D721Med (cell line): Measurements from ENCODE around the gene CAMKV.

ENCODE experiments used
- DNase-seq: peaks from one replicate; pipeline ENCODE4 v3.0.0; 2011; ENCODE audit warnings: low spot score; ENCODE audit not compliant: insufficient read length
- FAIRE-seq: peaks from 2 replicates; lab custom pipeline; 2011; peaks lifted over from hg19 to GRCh38; lab: Jason Lieb, UNC
- TF ChIP-seq, protein P1 (sequence below): IDR thresholded peaks from 2 replicates; pipeline ENCODE4 v1.5.1; 2012; ENCODE audit warnings: mild to moderate bottlenecking, control low read depth; ENCODE audit not compliant: insufficient read depth; ENCODE audit errors: missing control alignments

CAMKV gene

DNA sequence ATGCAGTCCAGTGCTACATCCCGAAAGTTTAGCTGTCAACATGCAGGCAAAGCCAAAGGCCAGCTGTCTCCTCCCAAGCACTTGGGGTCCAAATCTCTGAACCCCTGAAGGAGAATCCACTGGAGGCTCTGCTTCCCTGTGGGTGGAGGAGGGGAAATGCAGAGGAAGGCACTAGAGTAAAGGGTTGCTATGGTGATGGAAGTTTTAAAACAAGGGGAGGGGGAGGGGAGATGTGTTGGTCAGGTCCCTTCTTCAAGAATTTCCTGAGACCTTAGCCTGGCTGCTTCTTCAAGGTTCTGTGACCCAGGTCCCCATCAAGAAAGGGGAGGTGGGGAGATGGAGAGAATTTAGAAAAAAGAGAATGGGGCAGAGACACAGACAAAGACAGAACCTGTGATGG is 2.3 kb downstream of the CAMKV start:
- DNase-seq (no peak), FAIRE-seq (no peak)
- TF ChIP-seq, protein P1, sequence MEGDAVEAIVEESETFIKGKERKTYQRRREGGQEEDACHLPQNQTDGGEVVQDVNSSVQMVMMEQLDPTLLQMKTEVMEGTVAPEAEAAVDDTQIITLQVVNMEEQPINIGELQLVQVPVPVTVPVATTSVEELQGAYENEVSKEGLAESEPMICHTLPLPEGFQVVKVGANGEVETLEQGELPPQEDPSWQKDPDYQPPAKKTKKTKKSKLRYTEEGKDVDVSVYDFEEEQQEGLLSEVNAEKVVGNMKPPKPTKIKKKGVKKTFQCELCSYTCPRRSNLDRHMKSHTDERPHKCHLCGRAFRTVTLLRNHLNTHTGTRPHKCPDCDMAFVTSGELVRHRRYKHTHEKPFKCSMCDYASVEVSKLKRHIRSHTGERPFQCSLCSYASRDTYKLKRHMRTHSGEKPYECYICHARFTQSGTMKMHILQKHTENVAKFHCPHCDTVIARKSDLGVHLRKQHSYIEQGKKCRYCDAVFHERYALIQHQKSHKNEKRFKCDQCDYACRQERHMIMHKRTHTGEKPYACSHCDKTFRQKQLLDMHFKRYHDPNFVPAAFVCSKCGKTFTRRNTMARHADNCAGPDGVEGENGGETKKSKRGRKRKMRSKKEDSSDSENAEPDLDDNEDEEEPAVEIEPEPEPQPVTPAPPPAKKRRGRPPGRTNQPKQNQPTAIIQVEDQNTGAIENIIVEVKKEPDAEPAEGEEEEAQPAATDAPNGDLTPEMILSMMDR, result no peak

DNA sequence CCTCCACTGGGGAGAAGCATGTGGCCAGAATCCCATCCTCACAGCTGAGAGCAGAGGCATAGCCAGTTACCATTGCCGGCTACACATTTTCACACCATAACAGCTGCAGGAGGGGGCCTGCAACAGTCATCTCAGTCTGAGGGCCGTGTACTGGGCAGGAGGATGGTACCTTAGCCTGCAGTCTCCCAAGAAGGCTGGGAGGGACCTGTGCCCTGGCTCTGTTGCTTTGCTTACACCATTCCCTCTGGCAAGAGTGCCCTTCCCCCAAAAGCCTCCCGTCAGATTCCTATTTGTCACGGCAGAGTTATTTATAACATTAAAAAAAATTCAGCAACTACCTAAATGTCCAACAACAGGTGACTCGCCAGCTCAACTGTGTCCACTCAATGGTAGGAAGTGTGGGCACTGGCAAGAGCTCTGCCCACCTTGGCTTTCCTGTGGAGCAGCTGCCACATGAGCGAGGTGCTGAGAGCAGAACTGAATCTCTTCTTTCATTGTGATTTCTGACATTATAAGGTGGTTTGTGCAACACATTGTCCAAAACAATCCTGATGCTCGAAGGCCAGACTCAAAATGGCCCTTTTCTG is 4.4 kb downstream of the CAMKV start:
- TF ChIP-seq, protein P1, result no peak
- DNase-seq (no peak), FAIRE-seq (no peak)

DNA sequence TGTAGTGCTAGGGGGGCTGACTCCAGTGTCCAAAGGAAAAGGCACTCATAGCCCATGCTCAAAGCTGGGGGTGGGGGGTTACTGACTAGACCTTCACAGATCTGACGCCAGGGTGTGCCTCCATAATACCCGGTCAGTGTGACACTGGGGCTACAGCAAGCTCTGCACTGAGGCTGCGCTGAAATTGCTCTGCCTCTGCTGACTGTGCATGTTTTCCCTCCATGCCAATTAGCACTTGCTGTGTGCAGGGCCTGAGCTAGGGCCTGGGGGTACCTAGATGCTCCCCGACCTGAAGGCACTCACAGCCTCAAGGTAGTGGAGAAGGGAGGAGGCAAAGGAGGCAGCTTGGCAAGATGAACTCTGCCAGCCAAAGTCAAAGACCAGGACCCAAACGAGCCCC is 5.2 kb downstream of the CAMKV start:
- TF ChIP-seq, protein P1, result no peak
- FAIRE-seq (no peak), DNase-seq (no peak)

DNA sequence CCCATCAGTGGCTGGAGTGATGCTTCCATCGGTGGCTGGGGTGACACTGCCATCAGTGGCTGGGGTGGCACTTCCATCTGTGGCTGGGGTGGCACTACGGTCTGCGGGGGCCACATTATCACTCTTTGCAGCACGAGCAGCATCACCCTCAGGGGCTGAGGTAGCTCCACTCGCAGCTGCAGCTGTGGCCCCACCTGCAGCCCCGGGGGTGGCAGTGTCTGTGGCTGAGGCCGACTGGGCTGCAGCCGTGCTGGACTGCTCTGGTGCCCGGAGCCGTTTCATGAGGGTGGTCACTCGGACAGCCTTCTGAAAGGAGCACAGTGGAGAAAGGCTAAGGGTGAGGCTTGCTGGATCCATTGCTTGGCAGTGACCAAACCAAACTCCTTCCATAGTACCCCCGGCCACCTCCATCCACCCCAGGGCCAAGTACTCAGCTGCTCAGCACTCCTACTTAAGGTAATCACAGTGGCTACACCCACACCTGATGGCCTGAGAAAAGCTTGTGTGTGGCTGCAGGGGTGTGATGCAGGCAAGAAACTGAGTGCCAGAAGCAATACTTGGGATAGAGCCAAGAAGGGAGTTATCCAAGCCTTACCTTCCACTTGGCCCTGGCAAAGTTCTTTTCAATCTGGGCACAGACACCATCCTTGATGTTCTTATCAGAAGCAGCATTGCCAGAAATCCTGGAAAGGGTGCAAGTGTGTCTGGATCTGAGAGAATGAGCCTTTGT is 10.0 kb downstream of the CAMKV start:
- TF ChIP-seq, protein P1, result no peak
- FAIRE-seq (no peak), DNase-seq (no peak)

DNA sequence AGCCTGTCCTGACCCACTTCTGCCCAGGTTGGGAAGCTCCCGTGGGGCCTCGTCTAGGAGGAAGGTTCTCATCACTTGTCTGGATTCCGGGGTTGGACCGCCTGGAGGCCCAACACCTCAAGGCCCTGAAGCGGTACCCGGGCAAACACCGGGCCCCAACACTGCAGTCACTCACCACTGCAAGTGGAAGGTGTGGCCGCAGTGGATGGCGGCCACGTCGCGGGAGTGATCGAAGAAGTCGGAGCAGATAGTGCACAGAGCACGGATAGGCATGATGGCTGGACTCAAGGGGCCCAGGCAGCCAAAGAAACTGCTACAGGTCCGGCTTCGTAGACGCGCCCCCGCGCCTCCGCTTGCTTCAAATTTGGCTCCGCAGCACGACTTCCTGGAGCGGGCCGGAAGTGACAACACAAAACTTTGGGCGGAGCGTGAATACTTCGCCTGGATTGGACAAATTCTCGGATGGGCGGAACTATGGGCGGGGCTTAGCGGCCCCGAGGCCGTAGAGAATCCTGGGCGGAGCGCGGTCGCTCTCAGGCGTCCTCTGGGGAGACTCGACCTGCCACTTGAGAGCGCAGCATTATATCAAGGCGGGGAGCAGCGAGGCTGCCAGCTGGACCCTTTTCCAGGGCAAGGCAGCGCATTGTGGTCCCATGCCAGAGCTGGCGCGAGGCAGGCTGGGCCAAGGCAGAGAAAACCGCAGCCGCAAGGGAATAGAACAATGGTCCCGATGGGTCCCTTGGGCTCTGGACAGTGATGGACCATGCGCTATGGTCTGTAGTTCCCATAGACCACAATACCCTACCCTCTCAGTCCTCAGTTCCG is 13.3 kb downstream of the CAMKV start, which contains the start of gene TRAIP:
Gene TRAIP, minus strand, starts transcription at position 384 of the 825 bp plus-strand sequence. Its CDS starts 111 bp downstream, at position 273.
- DNase-seq (peak; percentile 98), FAIRE-seq (no peak)
- TF ChIP-seq, protein P1, result no peak

DNA sequence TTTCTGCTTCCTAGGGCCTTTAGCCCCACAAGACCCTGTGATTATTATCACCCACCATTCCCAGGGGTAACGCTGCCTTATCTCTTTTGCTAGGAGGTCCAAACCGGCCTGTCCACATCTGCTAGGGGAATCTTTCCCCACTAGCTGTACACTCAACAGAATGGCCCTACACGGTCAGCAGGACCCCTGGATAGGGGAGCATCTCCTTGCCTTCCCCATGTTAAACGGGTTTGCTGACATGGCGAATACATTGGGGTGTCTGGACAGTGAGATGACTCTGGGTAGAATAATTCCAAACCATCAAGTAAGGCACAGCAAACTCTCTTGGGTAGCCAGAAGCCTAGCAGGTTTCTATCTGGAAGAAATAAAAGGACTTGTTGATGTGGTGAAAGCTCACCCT is 14.0 kb downstream of the CAMKV start:
- no peak for FAIRE-seq
- TF ChIP-seq, protein P1, result no peak
- no peak for DNase-seq
